SU-DHL-6 (cell line): Measurements from ENCODE around the gene DGKH.

Experiments
- EZH2phosphoT487 ChIP-seq: fragments of 200-600 bp; sonication (generic), shearing (Covaris generic); conservative IDR thresholded peaks from 2 replicates; pipeline ENCODE4 v1.6.1; 2018; ENCODE audit warnings: mild to moderate bottlenecking, antibody characterized with exemption, low read length, moderate library complexity, mixed read lengths
- TF ChIP-seq, protein P1 (sequence below): fragments of 200-600 bp; sonication (generic); IDR thresholded peaks from one replicate; pipeline ENCODE4 v1.5.1; 2017; ENCODE audit warnings: antibody characterized with exemption, mild to moderate bottlenecking, low read length, moderate library complexity; ENCODE audit not compliant: insufficient read depth, poor library complexity, severe bottlenecking

- TF ChIP-seq, protein P1, sequence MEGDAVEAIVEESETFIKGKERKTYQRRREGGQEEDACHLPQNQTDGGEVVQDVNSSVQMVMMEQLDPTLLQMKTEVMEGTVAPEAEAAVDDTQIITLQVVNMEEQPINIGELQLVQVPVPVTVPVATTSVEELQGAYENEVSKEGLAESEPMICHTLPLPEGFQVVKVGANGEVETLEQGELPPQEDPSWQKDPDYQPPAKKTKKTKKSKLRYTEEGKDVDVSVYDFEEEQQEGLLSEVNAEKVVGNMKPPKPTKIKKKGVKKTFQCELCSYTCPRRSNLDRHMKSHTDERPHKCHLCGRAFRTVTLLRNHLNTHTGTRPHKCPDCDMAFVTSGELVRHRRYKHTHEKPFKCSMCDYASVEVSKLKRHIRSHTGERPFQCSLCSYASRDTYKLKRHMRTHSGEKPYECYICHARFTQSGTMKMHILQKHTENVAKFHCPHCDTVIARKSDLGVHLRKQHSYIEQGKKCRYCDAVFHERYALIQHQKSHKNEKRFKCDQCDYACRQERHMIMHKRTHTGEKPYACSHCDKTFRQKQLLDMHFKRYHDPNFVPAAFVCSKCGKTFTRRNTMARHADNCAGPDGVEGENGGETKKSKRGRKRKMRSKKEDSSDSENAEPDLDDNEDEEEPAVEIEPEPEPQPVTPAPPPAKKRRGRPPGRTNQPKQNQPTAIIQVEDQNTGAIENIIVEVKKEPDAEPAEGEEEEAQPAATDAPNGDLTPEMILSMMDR: no peak
- no peak for TF ChIP-seq EZH2phosphoT487
These were observed 191.2 kb downstream of the DGKH start for GRCh38 chr13:42239644-42240043.
